Bronchus fibroblast of lung (primary cell): ENCODE results near the gene WDR87. TPM values are rescaled to one million over a fixed set of nuclear protein-coding genes. Genes with fewer than 3 reads are reported as not detected.

Experiments used
- total RNA-seq: library from RNA; depleted of rRNA; stranded (reverse); fragments of >200 nt; gene quantifications from 2 replicates; pipeline ENCODE4 v1.2.3, GENCODE V29; 2015

Gene WDR87
- total RNA-seq, result not detected in 2 replicates

GRCh38 chr19:37905946-37906868 is at the start of gene WDR87:
Gene WDR87, minus strand, starts transcription at chr19:37906594. Its CDS starts 8,355 bp downstream, at chr19:37898239.

GRCh38 chr19:37906869-37907734 is 708 bp upstream of the WDR87 start, which contains the start of gene SIPA1L3:
Gene SIPA1L3, plus strand, starts transcription at chr19:37907208. Its CDS starts 174,358 bp downstream, at chr19:38081566.

Other genes starting within 250 kb of the WDR87 start
- 2.1 and 3.7 TPM in 2 replicates for gene ZNF607, start 186.8 kb downstream of the WDR87 start, total RNA-seq
- 2.2 and 3.7 TPM in 2 replicates for gene ZNF573, start 127.0 kb downstream of the WDR87 start, total RNA-seq
- gene SIPA1L3, start 614 bp upstream of the WDR87 start, total RNA-seq, result 18.1 and 18.8 TPM in 2 replicates